Myocyte (in vitro differentiated cells): Measurements from ENCODE around the gene PSEN2. TPM values are rescaled to one million over a fixed set of nuclear protein-coding genes. Genes with fewer than 3 reads are reported as not detected.
A peak's percentile ranks its signal among the peaks of the same experiment; 100 is the strongest.
"Not testable (repeated sequence)": the region's sequence is repeated elsewhere in the genome, so short reads cannot be mapped to it uniquely, and the experiment has no call there.

ENCODE experiments used
- DNase-seq: peaks from one replicate; pipeline ENCODE4 v3.0.0-alpha.2; 2012; ENCODE audit warnings: low read depth
- total RNA-seq: library from RNA; depleted of rRNA; stranded (reverse); fragments of >200 nt; gene quantifications from 2 replicates; pipeline ENCODE4 v1.2.3, GENCODE V29; 2014

The PSEN2 gene
- total RNA-seq, 1 donor from 2014 or later = 266 TPM

DNA sequence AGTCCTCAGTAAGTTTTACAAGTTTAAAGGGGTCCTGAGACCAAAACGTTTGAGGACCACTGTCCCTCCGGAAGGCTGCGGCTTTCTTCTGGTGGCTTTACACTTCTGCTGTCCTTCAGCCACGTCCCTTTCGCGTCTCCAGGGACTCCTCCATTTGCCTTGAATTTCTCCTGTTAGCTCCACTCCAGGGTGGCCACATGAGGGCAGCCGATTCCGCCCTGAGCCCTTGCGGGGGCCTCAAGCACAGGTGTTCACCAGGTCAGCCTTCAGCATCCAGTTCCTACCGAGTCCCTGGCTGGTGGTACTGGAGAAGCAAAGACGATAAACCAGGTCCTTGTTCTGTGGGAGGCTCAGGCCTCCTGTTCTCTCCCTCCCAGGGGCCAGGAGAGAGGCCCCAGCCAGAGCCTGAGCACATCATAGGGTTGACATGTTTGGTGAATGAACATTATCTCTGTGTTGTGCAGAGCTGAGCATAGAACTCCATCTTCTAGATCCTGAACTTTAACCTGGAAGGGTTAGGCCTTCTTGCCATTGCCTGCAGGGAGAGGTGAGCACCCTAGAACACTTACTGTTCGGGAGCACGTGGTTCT, 42.3 kb downstream of the PSEN2 start:
- DNase-seq = peak; percentile 25

DNA sequence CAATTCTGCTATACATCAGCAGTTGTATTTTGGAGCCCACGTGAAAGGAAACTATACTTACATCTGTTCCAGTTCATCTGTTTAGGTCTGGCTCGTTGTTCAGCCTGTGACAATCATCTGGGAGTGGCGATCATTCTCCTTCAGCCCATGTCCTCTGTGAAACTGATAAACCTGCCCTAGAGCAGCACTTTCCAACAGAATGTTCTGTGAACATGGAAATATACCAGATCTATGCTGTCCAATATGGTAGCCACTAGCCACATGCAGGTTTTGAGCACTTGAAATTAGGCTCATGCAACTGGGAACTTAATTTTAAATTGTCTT, 45.2 kb downstream of the PSEN2 start:
- no peak for DNase-seq

- DNase-seq = no peak
These were observed 46.1 kb downstream of the PSEN2 start for GRCh38 chr1:226916497-226916896.

DNA sequence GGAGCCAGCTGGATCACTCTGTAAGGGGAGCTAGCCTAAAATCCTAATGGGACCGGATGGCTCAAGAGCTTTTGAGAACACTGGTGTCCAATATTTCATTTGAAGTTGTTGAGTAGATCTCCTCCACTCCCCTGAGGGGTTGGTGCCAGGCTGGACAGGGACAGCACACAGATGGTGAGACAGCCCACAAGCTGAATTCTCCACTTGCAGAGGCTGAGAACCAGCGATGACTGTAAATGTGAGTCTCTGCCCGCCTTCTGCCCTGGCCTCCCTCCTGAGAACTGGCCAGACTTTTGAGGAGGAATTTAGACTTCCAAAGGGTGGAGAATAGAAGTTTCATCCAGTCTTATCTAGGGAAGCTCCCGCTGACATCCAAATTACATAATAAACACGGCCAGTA, 49.2 kb downstream of the PSEN2 start:
- DNase-seq = peak; percentile 59

GRCh38 chr1:226919995-226920394, 49.6 kb downstream of the PSEN2 start:
- no peak for DNase-seq

DNA sequence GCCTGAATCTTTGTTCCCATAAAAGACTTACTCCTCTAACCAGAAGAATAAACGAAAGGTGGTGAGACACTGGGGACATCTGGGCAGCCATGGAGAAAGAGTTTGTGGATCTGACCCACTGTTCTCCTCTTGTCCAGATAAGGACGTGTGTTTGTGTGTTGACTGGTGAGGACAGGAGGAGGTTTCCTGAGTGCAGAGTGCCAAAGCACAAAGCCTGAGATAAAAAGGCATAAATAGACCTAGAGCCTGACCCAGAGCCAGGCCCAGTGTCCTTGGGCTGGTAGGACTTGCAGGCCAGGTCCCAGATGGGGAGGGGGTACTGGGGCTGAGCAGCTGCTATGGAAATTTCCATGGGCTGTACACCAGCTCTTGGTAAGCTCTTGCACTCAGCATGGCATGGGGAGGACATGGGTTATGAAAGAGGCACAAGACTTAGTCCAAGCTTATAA, 50.1 kb downstream of the PSEN2 start:
- peak; percentile 92 for DNase-seq

GRCh38 chr1:226921504-226921903, 51.1 kb downstream of the PSEN2 start:
- DNase-seq = peak; percentile 70

DNA sequence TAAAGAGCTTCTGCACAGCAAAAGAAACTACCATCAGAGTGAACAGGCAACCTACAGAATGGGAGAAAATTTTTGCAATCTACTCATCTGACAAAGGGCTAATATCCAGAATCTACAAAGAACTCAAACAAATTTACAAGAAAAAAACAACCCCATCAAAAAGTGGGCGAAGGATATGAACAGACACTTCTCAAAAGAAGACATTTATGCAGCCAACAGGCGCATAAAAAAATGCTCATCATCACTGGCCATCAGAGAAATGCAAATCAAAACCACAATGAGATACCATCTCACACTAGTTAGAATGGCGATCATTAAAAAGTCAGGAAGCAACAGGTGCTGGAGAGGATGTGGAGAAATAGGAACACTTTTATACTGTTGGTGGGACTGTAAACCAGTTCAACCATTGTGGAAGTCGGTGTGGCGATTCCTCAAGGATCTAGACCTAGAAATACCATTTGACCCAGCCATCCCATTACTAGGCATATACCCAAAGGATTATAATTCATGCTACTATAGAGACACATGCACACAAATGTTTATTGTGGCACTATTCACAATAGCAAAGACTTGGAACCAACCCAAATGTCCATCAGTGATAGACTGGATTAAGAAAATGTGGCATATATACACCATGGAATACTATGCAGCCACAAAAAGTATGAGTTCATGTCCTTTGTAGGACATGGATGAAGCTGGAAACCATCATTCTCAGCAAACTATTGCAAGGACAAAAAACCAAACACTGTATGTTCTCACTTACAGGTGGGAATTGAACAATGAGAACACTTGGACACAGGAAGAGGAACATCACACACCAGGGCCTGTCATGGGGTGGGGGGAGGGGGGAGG, 59.1 kb downstream of the PSEN2 start:
- DNase-seq = not testable (repeated sequence)

GRCh38 chr1:226934483-226935237, 64.2 kb downstream of the PSEN2 start:
- DNase-seq = no peak

DNA sequence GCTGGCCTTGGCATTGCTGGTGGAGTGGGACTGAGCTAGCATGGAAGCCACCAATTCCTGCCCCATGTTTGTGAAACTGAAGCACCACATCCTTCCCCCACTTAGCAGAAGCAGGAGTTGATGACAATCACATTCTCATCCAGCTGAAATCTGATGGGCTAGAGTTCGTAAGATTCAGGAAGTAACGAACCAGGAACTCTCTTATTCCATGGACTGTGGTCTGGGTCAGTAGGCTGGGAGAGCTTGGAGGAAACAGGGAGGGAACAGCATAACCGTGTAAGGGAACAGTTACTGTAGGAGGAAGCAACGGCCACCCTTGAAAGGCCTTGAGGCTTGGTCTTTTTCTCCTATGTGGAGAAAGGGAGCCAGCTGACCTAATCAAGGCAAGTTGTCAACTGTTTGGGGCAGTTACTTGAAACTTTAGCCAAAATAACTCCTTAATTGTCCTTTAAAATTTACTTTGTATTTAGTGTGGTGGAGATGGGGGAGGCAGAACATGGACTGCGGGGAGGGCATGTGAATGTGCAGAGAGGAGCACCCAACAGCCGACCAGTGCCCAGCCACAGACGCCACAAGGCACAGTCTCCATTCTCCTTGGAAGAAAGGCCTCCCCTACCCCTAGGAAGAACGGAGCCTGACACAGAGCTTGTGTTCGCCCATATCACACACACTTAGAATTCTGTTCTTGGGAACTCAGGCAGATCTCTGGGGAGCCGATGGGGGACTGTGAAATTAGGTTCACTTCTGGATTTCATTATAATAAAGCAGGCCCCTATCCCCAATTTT, 67.7 kb downstream of the PSEN2 start:
- DNase-seq = no peak

GRCh38 chr1:226938903-226939437, 68.6 kb downstream of the PSEN2 start:
- DNase-seq = no peak

DNA sequence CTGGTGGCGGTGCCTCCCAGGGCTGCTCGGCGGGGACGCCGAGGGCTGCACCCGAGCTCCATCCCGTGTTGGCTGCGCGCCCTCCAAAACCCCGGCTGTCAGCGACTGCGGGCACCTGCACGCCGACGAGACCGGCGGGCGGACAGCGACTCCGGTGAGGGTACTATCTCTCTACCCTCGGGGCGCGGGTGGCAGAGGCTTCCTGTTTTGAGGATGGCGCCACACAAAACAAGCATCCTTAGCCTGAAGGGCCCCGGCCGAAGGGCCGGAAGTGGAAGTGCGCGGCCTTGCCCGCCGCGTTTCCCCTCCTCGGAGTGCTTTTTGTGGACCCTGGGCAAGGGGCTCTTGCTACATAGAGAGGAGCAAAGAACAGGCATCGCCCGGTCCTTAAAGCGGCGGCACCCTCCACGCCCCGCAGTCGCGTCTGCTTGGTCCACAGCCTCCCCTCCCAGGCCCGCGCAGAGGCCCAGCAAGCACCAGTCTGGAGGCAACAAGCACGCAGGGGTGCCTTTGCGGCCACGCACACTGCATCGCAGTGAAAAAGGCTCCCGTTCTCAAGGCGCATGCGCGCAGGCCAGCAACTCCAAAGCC, 69.1 kb downstream of the PSEN2 start:
- DNase-seq = peak; percentile 71

DNA sequence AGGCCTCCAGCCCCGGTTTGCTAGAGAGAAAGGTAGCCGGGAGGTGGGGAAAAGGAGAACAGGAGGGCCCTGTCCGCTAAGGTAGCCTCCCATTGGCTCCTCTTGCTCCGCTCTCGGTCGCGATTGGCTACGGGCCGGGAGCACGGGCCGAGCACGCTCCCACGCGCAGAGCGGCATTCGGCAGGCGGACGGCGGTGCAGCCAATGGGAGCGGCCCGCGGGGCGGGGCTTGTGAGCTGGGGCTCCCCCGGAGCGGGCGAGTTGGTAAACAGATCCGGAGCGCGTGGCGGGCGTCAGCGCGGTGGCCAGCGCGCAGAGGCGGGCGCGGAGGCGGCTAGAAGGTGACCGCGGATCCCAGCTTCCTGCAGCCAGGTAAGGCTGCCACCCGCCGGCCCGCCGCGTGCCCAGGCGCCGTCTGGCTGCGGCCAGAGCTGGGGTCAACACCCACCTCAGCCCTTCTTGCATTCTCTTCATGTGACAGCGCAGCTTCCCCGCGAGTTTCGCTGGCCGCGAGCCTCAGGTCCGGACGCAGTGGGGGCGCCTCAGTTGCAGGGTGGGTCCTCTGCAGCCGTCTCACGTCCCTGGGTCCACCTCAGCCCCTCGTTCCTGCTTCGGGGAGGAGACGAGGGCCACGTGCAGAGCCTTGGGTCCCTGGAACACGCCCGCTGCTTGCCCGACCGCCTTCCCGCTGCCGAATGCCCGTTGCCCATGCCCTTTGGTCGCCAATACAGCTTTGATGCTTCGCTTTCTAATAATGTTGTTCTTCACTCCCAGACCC, 69.8 kb downstream of the PSEN2 start, which contains the start of gene COQ8A:
COQ8A (plus strand) TSS at position 266 of the 777 bp plus-strand sequence. CDS start 21,092 bp downstream, outside the sequence.
- DNase-seq = peak; percentile 100

DNA sequence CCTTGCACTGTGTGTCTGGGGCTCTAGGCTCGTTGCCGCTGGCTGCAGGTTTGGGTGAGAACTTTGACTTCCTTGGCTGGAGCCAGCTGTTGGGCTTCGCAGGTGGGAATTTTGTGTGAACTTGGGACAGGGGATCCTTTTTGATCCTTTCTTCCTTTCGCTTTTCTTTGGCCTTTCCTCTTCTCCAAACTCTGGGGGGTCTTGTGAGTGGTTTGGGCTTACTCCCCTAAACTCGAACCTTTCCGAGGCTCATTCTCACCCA, 70.3 kb downstream of the PSEN2 start:
- no peak for DNase-seq

- DNase-seq = no peak
These were observed 72.0 kb downstream of the PSEN2 start for GRCh38 chr1:226942392-226942791.

- peak; percentile 71 for DNase-seq
These were observed 72.7 kb downstream of the PSEN2 start for GRCh38 chr1:226943156-226943555.

- DNase-seq = no peak
These were observed 73.5 kb downstream of the PSEN2 start for GRCh38 chr1:226943927-226944326.

DNA sequence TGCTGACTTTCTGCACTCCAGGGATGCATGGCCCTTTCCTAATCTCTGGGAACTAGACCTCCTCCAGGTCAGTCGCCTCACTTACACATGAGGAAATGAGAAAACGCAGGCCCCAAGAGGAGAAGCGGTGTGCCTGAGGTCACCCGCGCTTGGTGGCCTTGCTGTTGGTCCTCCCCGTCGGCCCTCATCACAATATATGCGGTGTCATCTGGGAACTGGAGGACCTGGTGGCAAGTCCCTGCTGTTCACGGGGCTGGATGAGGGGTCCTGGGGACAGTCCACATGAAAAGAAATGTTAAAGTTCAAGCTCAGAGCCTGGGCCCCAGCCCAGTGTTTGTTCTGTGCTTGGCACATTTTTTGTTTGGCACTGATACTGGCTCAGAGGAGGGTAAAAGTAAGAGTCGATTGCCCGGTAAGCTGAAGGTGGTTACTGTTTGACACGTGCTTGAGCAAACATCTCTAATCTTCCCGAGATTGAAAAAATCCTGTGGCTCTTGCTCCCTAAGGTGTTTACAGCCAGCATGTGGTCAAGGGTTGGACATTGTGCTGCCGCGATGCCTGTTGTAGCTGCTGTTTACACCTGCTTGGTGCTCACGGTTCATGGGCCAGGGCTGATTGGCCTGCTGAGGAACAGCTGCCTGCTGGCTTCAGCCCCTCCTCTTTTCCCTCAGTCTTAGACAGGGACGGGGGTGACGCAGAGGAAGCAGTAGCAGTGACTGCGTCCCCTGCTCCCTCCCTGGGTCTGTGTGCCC, 74.9 kb downstream of the PSEN2 start:
- DNase-seq = peak; percentile 76
